Gastrocnemius medialis (tissue), 4 donors: ENCODE measurements around the gene SPNS2.

ENCODE experiments used
- POLR2A ChIP-seq, 2 donors: fragments of 450-650 bp; IDR thresholded peaks; one replicate each; pipeline ENCODE4 v1.6.1; 2017; ENCODE audit warnings: antibody characterized with exemption in 2 of 2, mild to moderate bottlenecking in 2 of 2, moderate library complexity in 2 of 2
- TF ChIP-seq, protein P1 (sequence below), 5 experiments: fragments of 450-650 bp in 3 of 5; fragments of 200-600 bp in 2 of 5; sonication (generic) in 2 of 5; IDR thresholded peaks in 4 of 5; conservative IDR thresholded peaks in 1 of 5; 1 replicate in 4 of 5; 2 replicates in 1 of 5; pipeline ENCODE4 v1.5.1; 2016 to 2019; ENCODE audit warnings: antibody characterized with exemption in 5 of 5, mild to moderate bottlenecking in 3 of 5, moderate library complexity in 3 of 5

DNA sequence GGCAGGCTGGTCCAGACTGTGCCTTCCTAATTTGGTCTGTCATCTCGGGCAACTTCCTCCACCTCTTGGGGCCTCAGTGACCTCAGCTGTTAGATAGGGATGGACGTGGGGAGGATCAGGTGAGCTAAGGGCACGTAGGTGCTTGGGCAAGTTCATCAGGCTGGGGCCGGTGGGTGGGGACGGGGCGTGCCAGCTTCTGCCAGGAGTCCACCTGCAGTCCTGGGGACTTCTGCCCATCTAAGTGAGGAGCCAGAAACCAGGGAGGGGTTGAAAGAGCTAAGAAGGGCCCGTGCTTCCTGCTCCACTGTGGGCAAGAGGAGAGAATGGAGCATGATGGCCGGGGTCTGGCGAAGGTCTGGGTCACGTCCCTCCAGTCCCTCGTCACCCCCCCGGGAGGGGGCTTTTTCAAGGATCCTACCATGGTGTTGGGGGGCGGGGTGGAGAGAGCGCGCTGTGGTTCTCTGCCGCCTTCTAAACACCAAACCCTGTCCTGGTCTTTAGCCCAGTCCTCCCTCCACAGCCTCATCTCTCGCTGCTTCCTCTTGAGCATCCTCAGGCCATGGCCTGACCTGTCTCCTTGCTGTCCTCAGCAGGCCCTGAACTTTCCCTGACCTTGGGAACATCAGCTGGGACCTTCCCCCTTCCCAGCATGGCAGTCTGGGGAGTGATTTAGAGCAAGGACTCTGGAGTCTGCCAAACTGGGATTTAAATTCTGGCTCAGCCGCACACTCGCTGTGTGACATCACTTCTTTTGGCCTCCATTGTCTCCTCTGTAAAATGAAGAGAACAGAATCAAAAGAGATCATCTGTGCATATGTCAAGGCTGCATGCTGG, 21.6 kb downstream of the SPNS2 start:
- TF ChIP-seq, protein P1, sequence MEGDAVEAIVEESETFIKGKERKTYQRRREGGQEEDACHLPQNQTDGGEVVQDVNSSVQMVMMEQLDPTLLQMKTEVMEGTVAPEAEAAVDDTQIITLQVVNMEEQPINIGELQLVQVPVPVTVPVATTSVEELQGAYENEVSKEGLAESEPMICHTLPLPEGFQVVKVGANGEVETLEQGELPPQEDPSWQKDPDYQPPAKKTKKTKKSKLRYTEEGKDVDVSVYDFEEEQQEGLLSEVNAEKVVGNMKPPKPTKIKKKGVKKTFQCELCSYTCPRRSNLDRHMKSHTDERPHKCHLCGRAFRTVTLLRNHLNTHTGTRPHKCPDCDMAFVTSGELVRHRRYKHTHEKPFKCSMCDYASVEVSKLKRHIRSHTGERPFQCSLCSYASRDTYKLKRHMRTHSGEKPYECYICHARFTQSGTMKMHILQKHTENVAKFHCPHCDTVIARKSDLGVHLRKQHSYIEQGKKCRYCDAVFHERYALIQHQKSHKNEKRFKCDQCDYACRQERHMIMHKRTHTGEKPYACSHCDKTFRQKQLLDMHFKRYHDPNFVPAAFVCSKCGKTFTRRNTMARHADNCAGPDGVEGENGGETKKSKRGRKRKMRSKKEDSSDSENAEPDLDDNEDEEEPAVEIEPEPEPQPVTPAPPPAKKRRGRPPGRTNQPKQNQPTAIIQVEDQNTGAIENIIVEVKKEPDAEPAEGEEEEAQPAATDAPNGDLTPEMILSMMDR (IDR thresholded peaks at IDR 0.05 in 4 of 5, conservative IDR thresholded peaks at IDR 0.05 in 1 of 5): no peak
- no peak for TF ChIP-seq POLR2A (IDR thresholded peaks at IDR 0.05)
